ENCODE results near the gene LYG1. TPM values are rescaled to one million over a fixed set of nuclear protein-coding genes. Genes with fewer than 3 reads are reported as not detected.

Gene LYG1
- total and polyA plus RNA-seq, 2 of the 13 experiments (the other 11 are each of a cell fraction or from before 2014, with no cell fraction given) = 1.00 to 2.9 TPM

- TF ChIP-seq KAT2B (IDR thresholded peaks at IDR 0.05; ENCODE audit: borderline replicate concordance, low read depth, low read length) = no peak
- TF ChIP-seq, protein P1, sequence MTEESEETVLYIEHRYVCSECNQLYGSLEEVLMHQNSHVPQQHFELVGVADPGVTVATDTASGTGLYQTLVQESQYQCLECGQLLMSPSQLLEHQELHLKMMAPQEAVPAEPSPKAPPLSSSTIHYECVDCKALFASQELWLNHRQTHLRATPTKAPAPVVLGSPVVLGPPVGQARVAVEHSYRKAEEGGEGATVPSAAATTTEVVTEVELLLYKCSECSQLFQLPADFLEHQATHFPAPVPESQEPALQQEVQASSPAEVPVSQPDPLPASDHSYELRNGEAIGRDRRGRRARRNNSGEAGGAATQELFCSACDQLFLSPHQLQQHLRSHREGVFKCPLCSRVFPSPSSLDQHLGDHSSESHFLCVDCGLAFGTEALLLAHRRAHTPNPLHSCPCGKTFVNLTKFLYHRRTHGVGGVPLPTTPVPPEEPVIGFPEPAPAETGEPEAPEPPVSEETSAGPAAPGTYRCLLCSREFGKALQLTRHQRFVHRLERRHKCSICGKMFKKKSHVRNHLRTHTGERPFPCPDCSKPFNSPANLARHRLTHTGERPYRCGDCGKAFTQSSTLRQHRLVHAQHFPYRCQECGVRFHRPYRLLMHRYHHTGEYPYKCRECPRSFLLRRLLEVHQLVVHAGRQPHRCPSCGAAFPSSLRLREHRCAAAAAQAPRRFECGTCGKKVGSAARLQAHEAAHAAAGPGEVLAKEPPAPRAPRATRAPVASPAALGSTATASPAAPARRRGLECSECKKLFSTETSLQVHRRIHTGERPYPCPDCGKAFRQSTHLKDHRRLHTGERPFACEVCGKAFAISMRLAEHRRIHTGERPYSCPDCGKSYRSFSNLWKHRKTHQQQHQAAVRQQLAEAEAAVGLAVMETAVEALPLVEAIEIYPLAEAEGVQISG (CRISPR knock-in tag; IDR thresholded peaks at IDR 0.05) = peak; percentile 98
- TF ChIP-seq, protein P2, sequence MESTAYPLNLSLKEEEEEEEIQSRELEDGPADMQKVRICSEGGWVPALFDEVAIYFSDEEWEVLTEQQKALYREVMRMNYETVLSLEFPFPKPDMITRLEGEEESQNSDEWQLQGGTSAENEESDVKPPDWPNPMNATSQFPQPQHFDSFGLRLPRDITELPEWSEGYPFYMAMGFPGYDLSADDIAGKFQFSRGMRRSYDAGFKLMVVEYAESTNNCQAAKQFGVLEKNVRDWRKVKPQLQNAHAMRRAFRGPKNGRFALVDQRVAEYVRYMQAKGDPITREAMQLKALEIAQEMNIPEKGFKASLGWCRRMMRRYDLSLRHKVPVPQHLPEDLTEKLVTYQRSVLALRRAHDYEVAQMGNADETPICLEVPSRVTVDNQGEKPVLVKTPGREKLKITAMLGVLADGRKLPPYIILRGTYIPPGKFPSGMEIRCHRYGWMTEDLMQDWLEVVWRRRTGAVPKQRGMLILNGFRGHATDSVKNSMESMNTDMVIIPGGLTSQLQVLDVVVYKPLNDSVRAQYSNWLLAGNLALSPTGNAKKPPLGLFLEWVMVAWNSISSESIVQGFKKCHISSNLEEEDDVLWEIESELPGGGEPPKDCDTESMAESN (CRISPR knock-in tag; conservative IDR thresholded peaks at IDR 0.05) = peak; percentile 94
- TF ChIP-seq ELF1 (CRISPR knock-in tag; IDR thresholded peaks at IDR 0.05) = peak; percentile 96
- TF ChIP-seq TEAD2 (CRISPR knock-in tag; IDR thresholded peaks at IDR 0.05) = no peak
- TF ChIP-seq ZNF687 (CRISPR knock-in tag; IDR thresholded peaks at IDR 0.05) = peak; percentile 90
- TF ChIP-seq ZKSCAN5 (CRISPR knock-in tag; IDR thresholded peaks at IDR 0.05) = no peak
- TF ChIP-seq ZFX (CRISPR knock-in tag; IDR thresholded peaks at IDR 0.05; ENCODE audit: low read depth) = peak; percentile 97
- peak; percentile 90 for TF ChIP-seq KLF6 (CRISPR knock-in tag; IDR thresholded peaks at IDR 0.05)
- no peak for TF ChIP-seq ZNF282 (IDR thresholded peaks at IDR 0.05; ENCODE audit: partially characterized antibody)
- no peak for TF ChIP-seq ARNTL (CRISPR knock-in tag; IDR thresholded peaks at IDR 0.05)
- peak; percentile 97 for TF ChIP-seq ZNF333 (CRISPR knock-in tag; IDR thresholded peaks at IDR 0.05; ENCODE audit: borderline replicate concordance)
- TF ChIP-seq, protein P3, sequence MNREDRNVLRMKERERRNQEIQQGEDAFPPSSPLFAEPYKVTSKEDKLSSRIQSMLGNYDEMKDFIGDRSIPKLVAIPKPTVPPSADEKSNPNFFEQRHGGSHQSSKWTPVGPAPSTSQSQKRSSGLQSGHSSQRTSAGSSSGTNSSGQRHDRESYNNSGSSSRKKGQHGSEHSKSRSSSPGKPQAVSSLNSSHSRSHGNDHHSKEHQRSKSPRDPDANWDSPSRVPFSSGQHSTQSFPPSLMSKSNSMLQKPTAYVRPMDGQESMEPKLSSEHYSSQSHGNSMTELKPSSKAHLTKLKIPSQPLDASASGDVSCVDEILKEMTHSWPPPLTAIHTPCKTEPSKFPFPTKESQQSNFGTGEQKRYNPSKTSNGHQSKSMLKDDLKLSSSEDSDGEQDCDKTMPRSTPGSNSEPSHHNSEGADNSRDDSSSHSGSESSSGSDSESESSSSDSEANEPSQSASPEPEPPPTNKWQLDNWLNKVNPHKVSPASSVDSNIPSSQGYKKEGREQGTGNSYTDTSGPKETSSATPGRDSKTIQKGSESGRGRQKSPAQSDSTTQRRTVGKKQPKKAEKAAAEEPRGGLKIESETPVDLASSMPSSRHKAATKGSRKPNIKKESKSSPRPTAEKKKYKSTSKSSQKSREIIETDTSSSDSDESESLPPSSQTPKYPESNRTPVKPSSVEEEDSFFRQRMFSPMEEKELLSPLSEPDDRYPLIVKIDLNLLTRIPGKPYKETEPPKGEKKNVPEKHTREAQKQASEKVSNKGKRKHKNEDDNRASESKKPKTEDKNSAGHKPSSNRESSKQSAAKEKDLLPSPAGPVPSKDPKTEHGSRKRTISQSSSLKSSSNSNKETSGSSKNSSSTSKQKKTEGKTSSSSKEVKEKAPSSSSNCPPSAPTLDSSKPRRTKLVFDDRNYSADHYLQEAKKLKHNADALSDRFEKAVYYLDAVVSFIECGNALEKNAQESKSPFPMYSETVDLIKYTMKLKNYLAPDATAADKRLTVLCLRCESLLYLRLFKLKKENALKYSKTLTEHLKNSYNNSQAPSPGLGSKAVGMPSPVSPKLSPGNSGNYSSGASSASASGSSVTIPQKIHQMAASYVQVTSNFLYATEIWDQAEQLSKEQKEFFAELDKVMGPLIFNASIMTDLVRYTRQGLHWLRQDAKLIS (CRISPR knock-in tag; IDR thresholded peaks at IDR 0.05) = no peak
- TF ChIP-seq ZNF75D (CRISPR knock-in tag; IDR thresholded peaks at IDR 0.05; ENCODE audit: borderline replicate concordance) = no peak
- TF ChIP-seq RELA (CRISPR knock-in tag; IDR thresholded peaks at IDR 0.05) = no peak; the same call in 1 of the 2 replicates
- no peak for TF ChIP-seq SNAI1 (CRISPR knock-in tag; IDR thresholded peaks at IDR 0.05; ENCODE audit: borderline replicate concordance)
- peak; percentile 95 for TF ChIP-seq DMAP1 (CRISPR knock-in tag; IDR thresholded peaks at IDR 0.05)
Measured at GRCh38 chr2:99335911-99336803, 35.2 kb upstream of the LYG1 start, which contains the start of gene TXNDC9 (continued).
